HG02870 (cell line): ENCODE results near the gene TLN1.

Source experiments
- ATAC-seq: cut with Tn5 transposase; IDR thresholded peaks from one replicate; pipeline ENCODE4 v1.9.1; 2021; ENCODE audit warnings: mild to moderate bottlenecking, moderate library complexity; ENCODE audit not compliant: unreplicated experiment

Gene TLN1

DNA sequence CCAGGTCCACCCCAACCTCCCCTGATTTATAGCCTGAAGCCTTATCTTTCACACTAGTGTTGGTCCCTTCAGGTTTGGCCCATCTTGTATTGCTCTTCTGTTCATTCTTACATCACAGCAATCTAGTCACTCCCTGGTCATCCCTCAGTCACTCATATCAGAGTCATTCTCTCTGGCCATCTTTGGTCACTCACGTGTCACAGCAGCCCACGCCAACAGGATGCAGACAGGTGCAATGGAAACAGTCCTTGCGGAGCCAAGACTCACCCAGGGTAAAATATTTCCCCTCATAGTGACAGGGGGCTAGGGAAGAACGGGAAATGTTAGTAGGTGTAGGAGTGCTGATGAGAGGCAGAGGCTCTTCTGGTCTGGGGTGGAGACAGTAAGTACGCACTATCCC, 21.5 kb upstream of the TLN1 start:
- no peak for ATAC-seq

GRCh38 chr9:35750256-35750531, 18.2 kb upstream of the TLN1 start:
- ATAC-seq: no peak

GRCh38 chr9:35749515-35750255, 17.7 kb upstream of the TLN1 start:
- ATAC-seq: peak; percentile 30

DNA sequence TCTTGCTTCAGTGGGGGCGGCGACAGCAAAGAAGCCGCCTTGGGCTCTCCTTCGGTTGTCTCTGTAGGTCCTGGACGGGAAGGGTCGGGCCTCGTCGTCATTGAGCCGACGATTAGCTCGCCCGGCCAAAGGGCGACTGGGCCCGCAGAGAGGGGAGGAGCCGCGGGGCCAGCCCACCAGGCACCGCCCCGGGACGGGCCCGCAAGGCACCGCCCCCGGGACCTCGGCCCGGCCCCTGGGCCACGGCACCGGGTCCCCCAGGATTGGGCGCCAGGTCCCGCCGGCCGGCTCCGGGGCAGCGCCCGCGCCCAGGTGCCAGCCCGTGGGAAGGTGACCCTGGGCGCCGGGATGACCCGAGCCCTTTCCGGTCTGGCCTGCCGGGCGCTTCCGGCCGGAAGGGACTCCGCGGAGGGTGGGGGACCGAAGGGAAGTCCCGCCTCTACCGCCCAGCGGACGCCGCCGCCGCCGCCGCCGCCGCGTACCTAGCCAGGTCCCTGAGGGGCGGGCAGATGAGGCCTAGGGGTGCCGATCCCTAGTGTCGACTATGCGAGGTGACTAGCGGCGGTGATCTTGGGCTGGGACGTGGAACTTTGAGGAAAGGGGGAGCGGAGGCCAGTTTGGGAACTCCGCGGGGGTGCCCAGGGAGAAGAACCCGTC, 17.0 kb upstream of the TLN1 start, which contains the start of the genes GBA2 and RGP1:
Gene GBA2 (minus strand): TSS at position 371 of the 657 bp plus-strand sequence. CDS start 524 bp downstream, outside the sequence.
Gene RGP1 (plus strand): TSS at position 430 of the 657 bp plus-strand sequence. CDS start 469 bp downstream, outside the sequence.
- peak; percentile 71 for ATAC-seq

DNA sequence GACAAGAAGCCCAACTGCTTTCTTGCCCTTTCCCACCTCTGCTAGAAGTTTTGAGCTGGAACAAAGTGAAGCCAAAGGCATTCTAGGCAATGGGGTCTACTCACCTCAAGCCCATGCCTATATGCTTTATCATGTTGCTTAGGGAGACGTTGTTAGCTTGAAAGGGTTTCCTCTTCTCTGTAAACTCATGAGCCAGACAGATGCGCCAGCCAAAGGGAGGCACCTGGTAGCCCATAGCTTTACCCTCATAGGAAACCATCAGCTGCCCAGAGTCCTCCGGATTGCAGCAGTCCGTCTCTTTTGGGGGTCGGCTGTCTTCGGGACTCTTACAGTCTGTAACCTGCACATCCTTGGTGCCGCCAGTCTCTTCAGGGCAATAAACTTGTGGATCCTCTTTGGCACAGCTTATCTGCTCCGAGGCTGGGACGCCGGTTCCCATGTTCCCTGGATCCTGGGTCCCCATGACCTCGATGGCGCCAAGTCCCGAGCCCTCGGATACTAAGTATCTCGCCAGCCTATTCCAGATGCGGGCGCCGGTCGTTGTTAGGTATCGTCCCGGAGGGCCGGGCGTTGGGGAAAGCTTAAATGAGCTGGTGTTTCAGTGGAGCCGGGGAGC, 16.4 kb upstream of the TLN1 start:
- ATAC-seq: no peak

DNA sequence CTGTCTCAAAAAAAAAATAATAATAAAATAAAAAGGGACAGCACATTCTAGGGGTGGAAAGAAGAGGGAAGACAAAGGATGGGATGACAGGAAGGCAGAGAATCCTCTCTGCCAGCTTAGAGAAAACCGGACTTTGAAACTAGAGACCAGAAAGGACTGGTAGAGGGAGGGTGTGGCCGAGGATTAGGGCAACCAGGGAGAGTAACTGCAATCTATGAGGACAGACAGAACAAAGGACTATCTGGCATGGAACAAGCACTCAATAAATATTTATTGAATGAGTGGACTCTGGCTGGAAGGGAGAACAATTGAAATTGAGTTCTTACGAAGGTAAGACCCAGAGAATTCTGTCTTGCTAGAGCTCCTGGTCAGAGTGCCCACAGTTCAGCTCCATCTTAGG, 14.6 kb upstream of the TLN1 start:
- ATAC-seq: no peak

DNA sequence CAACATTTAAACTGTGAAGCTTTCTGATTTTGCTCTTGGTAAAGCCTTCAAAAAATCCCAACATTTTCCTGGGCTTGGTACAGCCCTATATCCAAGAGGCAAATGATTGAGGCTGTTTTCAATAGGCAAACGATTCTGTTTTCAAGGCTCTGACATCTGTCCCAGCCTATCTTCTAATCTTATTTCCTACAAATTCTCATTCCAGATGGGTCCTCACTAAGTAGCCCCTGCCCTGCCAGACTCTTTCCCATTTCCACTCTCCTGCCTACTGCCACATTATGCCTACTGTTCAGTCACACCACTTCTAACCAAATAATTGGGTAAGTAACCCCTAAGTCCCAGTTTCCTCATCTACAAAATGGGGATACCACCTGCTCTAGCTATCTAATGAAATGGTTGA, 13.6 kb upstream of the TLN1 start:
- no peak for ATAC-seq

GRCh38 chr9:35743880-35744518, 12.0 kb upstream of the TLN1 start:
- ATAC-seq: no peak

DNA sequence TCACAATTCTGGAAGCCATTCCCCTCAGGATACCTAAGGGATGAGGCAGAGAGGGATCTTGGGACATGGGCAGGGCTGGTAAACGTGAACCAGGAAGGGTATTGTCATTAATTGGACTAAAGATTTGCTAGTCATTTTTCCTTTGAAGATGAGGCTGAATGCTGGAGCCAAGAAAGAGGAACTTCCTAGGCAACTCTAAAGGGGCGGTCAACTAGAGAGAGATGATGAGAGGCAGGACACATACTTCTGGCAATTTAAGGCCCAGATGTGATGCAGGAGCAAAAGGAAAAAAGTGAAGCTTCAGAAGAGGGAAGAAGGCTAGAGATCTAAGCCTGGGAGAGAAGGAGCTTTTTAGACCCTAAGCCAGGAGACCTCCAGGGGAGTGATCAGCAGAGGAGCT, 11.5 kb upstream of the TLN1 start:
- no peak for ATAC-seq

GRCh38 chr9:35741740-35742139, 9.7 kb upstream of the TLN1 start:
- no peak for ATAC-seq

DNA sequence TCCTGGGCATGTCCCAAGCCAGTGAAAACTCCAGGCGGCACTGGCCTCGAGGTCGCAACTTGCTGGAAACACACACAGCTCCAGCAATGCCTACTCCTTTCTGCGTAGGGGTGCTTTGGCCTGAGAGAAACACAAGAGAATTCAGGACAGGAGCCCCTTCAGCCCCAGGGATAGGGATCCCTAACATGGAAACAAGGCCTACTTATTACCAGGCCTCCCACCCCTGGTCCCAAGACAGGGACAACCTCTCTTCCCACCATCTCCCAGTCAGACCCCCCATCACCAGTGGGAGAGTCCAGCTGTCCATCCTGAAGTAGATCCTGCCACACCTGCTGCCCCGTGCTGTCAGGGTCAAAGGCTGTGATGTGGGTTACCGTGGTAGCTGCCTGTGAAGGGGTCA, 8.2 kb upstream of the TLN1 start:
- ATAC-seq: no peak

- ATAC-seq: no peak
Observed at GRCh38 chr9:35738924-35739323, 6.9 kb upstream of the TLN1 start.

DNA sequence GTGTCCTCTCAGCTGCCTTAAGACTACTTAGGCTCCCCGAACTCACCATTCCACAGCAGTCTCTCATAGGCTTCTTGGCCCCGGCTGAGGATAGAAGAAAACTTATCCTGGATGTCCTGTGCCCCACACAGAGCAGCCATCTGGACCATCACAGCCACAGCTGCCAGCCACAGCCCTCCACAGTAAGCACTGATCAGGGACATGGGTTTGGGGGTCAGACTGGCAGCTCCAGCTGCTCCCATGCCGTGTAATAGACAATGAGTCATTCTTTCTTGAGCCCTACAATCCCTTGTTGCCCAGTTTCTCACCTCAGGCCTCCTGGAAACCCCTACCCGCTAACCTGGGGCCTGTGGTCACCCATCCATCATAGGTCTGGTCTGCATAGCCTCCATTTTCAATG, 6.2 kb upstream of the TLN1 start:
- no peak for ATAC-seq

GRCh38 chr9:35737143-35737542, 5.1 kb upstream of the TLN1 start:
- no peak for ATAC-seq

GRCh38 chr9:35736201-35736633, 4.2 kb upstream of the TLN1 start:
- no peak for ATAC-seq

- ATAC-seq: no peak
Observed at GRCh38 chr9:35734096-35734495, 2.1 kb upstream of the TLN1 start.

DNA sequence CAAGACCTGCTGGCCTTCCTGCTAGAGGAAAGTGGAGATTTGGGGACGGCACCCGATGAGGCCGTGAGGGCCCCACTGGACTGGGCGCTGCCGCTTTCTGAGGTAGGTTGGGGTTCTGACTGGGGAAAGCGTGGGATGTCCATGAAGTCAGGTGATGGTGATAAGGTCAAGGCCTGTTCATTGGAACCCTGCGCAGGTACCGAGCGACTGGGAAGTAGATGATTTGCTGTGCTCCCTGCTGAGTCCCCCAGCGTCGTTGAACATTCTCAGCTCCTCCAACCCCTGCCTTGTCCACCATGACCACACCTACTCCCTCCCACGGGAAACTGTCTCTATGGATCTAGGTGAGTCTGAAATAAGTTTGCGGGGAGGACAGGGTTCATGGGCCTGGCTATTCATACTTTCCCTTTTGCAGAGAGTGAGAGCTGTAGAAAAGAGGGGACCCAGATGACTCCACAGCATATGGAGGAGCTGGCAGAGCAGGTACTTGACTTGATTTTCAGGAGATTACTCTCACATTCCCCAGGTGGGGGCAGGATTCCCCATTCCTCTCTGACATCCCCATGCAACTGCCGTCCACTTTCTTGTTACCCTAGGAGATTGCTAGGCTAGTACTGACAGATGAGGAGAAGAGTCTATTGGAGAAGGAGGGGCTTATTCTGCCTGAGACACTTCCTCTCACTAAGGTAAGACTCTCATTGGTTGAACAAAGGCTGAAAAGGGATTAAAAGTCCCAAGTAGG, 976 bp upstream of the TLN1 start:
- peak; percentile 2 for ATAC-seq

- no peak for ATAC-seq
Observed at GRCh38 chr9:35731415-35732184, 395 bp downstream of the TLN1 start.

DNA sequence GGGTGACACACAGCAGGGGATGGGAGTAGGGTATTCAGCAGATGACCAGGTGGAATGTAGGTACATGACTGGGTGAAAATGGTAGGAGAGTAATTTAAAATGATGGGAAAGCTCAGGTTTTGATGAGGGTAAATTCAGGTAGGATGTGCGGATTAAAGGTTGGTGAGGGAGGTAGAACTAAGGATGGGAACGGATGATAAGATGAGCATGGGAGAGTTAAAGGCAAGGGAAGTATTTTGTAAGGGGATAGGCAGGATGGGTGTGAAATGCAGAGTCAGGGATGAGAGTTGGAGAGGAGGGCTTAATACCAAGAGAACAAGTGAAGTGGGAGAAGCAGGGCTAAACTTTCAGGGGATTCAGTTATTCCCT, 1.5 kb downstream of the TLN1 start:
- no peak for ATAC-seq
